HCT116 (cell line): ENCODE measurements around the gene NDUFA11.
"Not testable (repeated sequence)": the region's sequence is repeated elsewhere in the genome, so short reads cannot be mapped to it uniquely, and the experiment has no call there.

Source experiments
- CEBPB ChIP-seq: IDR thresholded peaks from 2 replicates; pipeline ENCODE4 v1.6.1; 2012; ENCODE audit warnings: low read depth
- EZH2phosphoT487 ChIP-seq: fragments of 200-600 bp; IDR thresholded peaks from 2 replicates; pipeline ENCODE4 v1.6.1; 2018; ENCODE audit warnings: antibody characterized with exemption, borderline replicate concordance
- POLR2A ChIP-seq: IDR thresholded peaks from 2 replicates; pipeline ENCODE4 v1.7.0; 2011; ENCODE audit warnings: borderline replicate concordance; ENCODE audit not compliant: insufficient read depth, insufficient read length; ENCODE audit errors: extremely low read depth
- POLR2AphosphoS5 ChIP-seq: IDR thresholded peaks from 2 replicates; pipeline ENCODE4 v1.6.1; 2011; ENCODE audit warnings: mild to moderate bottlenecking, low read depth, low read length, moderate library complexity
- RAD21 ChIP-seq: IDR thresholded peaks from 2 replicates; pipeline ENCODE4 v1.6.1; 2012; ENCODE audit warnings: low read depth, mild to moderate bottlenecking
- TF ChIP-seq, protein P1 (sequence below), 3 experiments: fragments of 200-600 bp in 1 of 3; sonication (generic) in 1 of 3; IDR thresholded peaks in 2 of 3; conservative IDR thresholded peaks in 1 of 3; 2 replicates each; pipeline ENCODE4 v1.5.1; 2012 to 2017; ENCODE audit warnings: low read depth in 2 of 3, low read length in 2 of 3, antibody characterized with exemption in 1 of 3, borderline replicate concordance in 1 of 3, control low read depth in 1 of 3, mild to moderate bottlenecking in 1 of 3, mixed read lengths in 1 of 3, mixed run types in 1 of 3, moderate library complexity in 1 of 3; ENCODE audit not compliant: insufficient read depth in 1 of 3
- TF ChIP-seq, protein P2 (sequence below): IDR thresholded peaks from 2 replicates; pipeline ENCODE4 v1.6.1; 2012; ENCODE audit warnings: low read depth
- TF ChIP-seq, protein P3 (sequence below): IDR thresholded peaks from 2 replicates; pipeline ENCODE4 v1.6.1; 2012

DNA sequence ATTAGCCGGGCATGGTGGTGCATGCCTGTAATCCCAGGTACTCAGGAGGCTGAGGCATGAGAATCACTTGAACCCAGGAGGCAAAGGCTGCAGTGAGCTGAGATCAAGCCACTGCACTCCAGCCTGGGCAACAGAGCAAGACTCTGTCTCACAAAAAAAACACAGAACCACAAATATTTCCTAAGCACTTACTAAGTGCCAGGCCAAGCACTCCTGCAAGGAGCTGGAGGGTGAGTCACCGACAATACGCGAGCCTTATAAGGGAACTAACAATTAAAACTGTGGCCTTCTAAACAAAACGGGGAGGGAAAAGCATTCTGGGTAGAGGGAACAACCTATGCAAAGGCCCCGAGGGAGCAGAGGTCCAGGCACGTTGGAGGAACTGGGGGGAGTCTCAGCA is 29.1 kb downstream of the NDUFA11 start:
- TF ChIP-seq, protein P1, sequence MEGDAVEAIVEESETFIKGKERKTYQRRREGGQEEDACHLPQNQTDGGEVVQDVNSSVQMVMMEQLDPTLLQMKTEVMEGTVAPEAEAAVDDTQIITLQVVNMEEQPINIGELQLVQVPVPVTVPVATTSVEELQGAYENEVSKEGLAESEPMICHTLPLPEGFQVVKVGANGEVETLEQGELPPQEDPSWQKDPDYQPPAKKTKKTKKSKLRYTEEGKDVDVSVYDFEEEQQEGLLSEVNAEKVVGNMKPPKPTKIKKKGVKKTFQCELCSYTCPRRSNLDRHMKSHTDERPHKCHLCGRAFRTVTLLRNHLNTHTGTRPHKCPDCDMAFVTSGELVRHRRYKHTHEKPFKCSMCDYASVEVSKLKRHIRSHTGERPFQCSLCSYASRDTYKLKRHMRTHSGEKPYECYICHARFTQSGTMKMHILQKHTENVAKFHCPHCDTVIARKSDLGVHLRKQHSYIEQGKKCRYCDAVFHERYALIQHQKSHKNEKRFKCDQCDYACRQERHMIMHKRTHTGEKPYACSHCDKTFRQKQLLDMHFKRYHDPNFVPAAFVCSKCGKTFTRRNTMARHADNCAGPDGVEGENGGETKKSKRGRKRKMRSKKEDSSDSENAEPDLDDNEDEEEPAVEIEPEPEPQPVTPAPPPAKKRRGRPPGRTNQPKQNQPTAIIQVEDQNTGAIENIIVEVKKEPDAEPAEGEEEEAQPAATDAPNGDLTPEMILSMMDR (IDR thresholded peaks at IDR 0.05 in 2 of 3, conservative IDR thresholded peaks at IDR 0.05 in 1 of 3; ENCODE audit: borderline replicate concordance in 1 of 3, insufficient read depth in 1 of 3, low read depth in 2 of 3, low read length in 2 of 3), result not testable (repeated sequence)
- TF ChIP-seq, protein P2, sequence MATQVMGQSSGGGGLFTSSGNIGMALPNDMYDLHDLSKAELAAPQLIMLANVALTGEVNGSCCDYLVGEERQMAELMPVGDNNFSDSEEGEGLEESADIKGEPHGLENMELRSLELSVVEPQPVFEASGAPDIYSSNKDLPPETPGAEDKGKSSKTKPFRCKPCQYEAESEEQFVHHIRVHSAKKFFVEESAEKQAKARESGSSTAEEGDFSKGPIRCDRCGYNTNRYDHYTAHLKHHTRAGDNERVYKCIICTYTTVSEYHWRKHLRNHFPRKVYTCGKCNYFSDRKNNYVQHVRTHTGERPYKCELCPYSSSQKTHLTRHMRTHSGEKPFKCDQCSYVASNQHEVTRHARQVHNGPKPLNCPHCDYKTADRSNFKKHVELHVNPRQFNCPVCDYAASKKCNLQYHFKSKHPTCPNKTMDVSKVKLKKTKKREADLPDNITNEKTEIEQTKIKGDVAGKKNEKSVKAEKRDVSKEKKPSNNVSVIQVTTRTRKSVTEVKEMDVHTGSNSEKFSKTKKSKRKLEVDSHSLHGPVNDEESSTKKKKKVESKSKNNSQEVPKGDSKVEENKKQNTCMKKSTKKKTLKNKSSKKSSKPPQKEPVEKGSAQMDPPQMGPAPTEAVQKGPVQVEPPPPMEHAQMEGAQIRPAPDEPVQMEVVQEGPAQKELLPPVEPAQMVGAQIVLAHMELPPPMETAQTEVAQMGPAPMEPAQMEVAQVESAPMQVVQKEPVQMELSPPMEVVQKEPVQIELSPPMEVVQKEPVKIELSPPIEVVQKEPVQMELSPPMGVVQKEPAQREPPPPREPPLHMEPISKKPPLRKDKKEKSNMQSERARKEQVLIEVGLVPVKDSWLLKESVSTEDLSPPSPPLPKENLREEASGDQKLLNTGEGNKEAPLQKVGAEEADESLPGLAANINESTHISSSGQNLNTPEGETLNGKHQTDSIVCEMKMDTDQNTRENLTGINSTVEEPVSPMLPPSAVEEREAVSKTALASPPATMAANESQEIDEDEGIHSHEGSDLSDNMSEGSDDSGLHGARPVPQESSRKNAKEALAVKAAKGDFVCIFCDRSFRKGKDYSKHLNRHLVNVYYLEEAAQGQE, result not testable (repeated sequence)
- not testable (repeated sequence) for TF ChIP-seq RAD21, POLR2A, EZH2phosphoT487, CEBPB, POLR2AphosphoS5
- TF ChIP-seq, protein P3, sequence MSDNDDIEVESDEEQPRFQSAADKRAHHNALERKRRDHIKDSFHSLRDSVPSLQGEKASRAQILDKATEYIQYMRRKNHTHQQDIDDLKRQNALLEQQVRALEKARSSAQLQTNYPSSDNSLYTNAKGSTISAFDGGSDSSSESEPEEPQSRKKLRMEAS, result not testable (repeated sequence)
